Chondrocyte (in vitro differentiated cells): Measurements from ENCODE around the gene NHLH1. TPM values are rescaled to one million over a fixed set of nuclear protein-coding genes. Genes with fewer than 3 reads are reported as not detected.

Experiments
- DNase-seq: peaks from one replicate; pipeline ENCODE4 v3.0.0; 2021; ENCODE audit warnings: mixed read lengths, low spot score
- H3K27ac Mint-ChIP-seq: one replicate; pipeline ENCODE4 v1.8.0; 2021; ENCODE audit warnings: mild to moderate bottlenecking, moderate library complexity, mixed read lengths; ENCODE audit not compliant: unreplicated experiment
- H3K27me3 Mint-ChIP-seq: 2 replicates; pipeline ENCODE4 v1.8.0; 2021; ENCODE audit warnings: low read depth, mixed read lengths
- H3K36me3 Mint-ChIP-seq: 2 replicates; pipeline ENCODE4 v1.8.0; 2021; ENCODE audit warnings: low read depth, mixed read lengths
- H3K4me1 Mint-ChIP-seq: 2 replicates; pipeline ENCODE4 v1.8.0; 2021; ENCODE audit warnings: low read depth, mild to moderate bottlenecking, mixed read lengths
- H3K4me3 Mint-ChIP-seq: one replicate; pipeline ENCODE4 v1.8.0; 2021; ENCODE audit warnings: mild to moderate bottlenecking, moderate library complexity, mixed read lengths; ENCODE audit not compliant: unreplicated experiment
- H3K9me3 Mint-ChIP-seq: 2 replicates; pipeline ENCODE4 v1.8.0; 2021; ENCODE audit warnings: low read depth, mixed read lengths
- CTCF ChIP-seq: fragments of 200-600 bp; sonication (generic); IDR thresholded peaks from 2 replicates; pipeline ENCODE4 v1.5.0; 2021; ENCODE audit warnings: antibody characterized with exemption, mild to moderate bottlenecking, moderate library complexity
- total RNA-seq: library from RNA; stranded (reverse); gene quantifications from 3 replicates; pipeline ENCODE4 v1.2.1, GENCODE V29; 2021

The NHLH1 gene
- total RNA-seq, 1 donor from 2014 or later = 0.17 TPM

- DNase-seq = no peak
- no peak for TF ChIP-seq CTCF
- Mint-ChIP-seq H3K9me3 (no peaks in the 10 kb centered on the region), H3K27ac (no peak overlapping the region), H3K27me3 (no peaks in the 10 kb centered on the region), H3K4me3 (no peak overlapping the region), H3K36me3 (peaks cover 38% of the 10 kb centered on the region), H3K4me1 (no peaks in the 10 kb centered on the region)
Observed at GRCh38 chr1:160330119-160330518, 36.8 kb upstream of the NHLH1 start.

- no peak for DNase-seq
- TF ChIP-seq CTCF = no peak
- Mint-ChIP-seq H3K9me3 (no peaks in the 10 kb centered on the region), H3K27ac (no peak overlapping the region), H3K4me3 (no peak overlapping the region), H3K27me3 (no peaks in the 10 kb centered on the region), H3K36me3 (peaks cover 34% of the 10 kb centered on the region), H3K4me1 (no peaks in the 10 kb centered on the region)
Observed at GRCh38 chr1:160332516-160332915, 34.4 kb upstream of the NHLH1 start.

- Mint-ChIP-seq H3K4me3 (no peak overlapping the region), H3K36me3 (peaks cover 32% of the 10 kb centered on the region), H3K9me3 (no peaks in the 10 kb centered on the region), H3K27me3 (no peaks in the 10 kb centered on the region), H3K27ac (no peak overlapping the region), H3K4me1 (peaks cover 41% of the 10 kb centered on the region)
- DNase-seq = no peak
- no peak for TF ChIP-seq CTCF
Observed at GRCh38 chr1:160338580-160338979, 28.3 kb upstream of the NHLH1 start.

GRCh38 chr1:160340146-160340545 is 26.7 kb upstream of the NHLH1 start:
- DNase-seq = no peak
- Mint-ChIP-seq H3K36me3 (peaks cover 26% of the 10 kb centered on the region), H3K27me3 (no peaks in the 10 kb centered on the region), H3K4me1 (peaks cover 52% of the 10 kb centered on the region), H3K27ac (peak overlapping the region; percentile 49), H3K9me3 (no peaks in the 10 kb centered on the region), H3K4me3 (no peak overlapping the region)
- TF ChIP-seq CTCF = no peak

GRCh38 chr1:160340866-160341265 is 26.0 kb upstream of the NHLH1 start:
- H3K27ac Mint-ChIP-seq = peak overlapping the region; percentile 5
- TF ChIP-seq CTCF = no peak
- peaks cover 52% of the 10 kb centered on the region for H3K4me1 Mint-ChIP-seq
- peak overlapping the region; percentile 100 for H3K4me3 Mint-ChIP-seq
- no peaks in the 10 kb centered on the region for H3K27me3 Mint-ChIP-seq
- H3K36me3 Mint-ChIP-seq = peaks cover 26% of the 10 kb centered on the region
- no peak for DNase-seq
- no peaks in the 10 kb centered on the region for H3K9me3 Mint-ChIP-seq
